ENCODE results near the gene MX1. TPM values are rescaled to one million over a fixed set of nuclear protein-coding genes. Genes with fewer than 3 reads are reported as not detected.
A peak's percentile ranks its signal among the peaks of the same experiment; 100 is the strongest.

MX1 gene
- total RNA-seq, 1 donor from 2014 or later, result 16.7 TPM

DNA sequence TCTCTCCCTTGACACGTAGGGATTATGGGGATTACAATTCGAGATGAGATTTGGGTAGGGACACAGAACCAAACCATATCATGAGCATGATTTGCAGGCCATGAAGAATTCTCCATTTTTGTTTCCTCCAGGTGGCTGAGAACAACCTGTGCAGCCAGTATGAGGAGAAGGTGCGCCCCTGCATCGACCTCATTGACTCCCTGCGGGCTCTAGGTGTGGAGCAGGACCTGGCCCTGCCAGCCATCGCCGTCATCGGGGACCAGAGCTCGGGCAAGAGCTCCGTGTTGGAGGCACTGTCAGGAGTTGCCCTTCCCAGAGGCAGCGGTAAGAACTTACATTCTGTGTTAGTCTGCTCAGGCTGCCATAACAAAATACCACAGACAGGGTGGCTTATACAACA, 9.7 kb downstream of the MX1 start:
- H3K4me3 ChIP-seq, result no peak overlapping the region
- H3K36me3 ChIP-seq, result peaks cover 0 to 66% of the 10 kb centered on the region in 2 donors
- H3K27ac ChIP-seq, result no peak overlapping the region
- no peaks in the 10 kb centered on the region for H3K9me3 ChIP-seq
- TF ChIP-seq POLR2A (IDR thresholded peaks at IDR 0.05) (no peak), POLR2AphosphoS5 (IDR thresholded peaks at IDR 0.05; ENCODE audit: insufficient read depth in 1 of 2, low read depth in 1 of 2) (no peak)
- TF ChIP-seq, protein P1, sequence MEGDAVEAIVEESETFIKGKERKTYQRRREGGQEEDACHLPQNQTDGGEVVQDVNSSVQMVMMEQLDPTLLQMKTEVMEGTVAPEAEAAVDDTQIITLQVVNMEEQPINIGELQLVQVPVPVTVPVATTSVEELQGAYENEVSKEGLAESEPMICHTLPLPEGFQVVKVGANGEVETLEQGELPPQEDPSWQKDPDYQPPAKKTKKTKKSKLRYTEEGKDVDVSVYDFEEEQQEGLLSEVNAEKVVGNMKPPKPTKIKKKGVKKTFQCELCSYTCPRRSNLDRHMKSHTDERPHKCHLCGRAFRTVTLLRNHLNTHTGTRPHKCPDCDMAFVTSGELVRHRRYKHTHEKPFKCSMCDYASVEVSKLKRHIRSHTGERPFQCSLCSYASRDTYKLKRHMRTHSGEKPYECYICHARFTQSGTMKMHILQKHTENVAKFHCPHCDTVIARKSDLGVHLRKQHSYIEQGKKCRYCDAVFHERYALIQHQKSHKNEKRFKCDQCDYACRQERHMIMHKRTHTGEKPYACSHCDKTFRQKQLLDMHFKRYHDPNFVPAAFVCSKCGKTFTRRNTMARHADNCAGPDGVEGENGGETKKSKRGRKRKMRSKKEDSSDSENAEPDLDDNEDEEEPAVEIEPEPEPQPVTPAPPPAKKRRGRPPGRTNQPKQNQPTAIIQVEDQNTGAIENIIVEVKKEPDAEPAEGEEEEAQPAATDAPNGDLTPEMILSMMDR (IDR thresholded peaks at IDR 0.05), result no peak
- no peaks in the 10 kb centered on the region for H3K27me3 ChIP-seq
- intact Hi-C loops (cut with DNase I), result no loop called here
- no peaks in the 10 kb centered on the region for H3K4me1 ChIP-seq
- DNase-seq (ENCODE audit: extremely low spot score in 2 of 2), result peak; percentile 29 to 74

DNA sequence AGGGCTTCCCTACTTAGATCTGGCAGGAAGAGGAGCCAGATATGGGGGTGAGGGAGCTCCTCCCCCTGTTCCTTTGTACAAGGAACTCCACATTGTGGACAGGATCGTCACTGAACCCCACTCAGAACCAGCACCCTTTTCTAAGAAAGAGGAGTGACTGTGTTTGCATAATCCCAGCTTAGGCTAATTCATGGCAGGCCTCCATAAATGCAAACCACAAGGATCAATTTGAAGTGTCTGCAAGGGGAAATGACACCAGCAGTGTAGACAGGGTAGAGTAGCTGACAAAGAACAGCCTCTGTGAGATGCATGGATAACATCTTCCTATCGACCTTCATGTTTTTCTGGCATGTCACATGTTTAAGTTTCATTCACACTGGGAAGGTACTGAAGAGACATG, 11.7 kb downstream of the MX1 start:
- no peak for TF ChIP-seq POLR2A (IDR thresholded peaks at IDR 0.05)
- TF ChIP-seq, protein P1 (IDR thresholded peaks at IDR 0.05), result no peak
- no peak for TF ChIP-seq POLR2AphosphoS5 (IDR thresholded peaks at IDR 0.05; ENCODE audit: insufficient read depth in 1 of 2, low read depth in 1 of 2)
- no peaks in the 10 kb centered on the region for H3K4me1 ChIP-seq
- no peak overlapping the region for H3K27ac ChIP-seq
- no peaks in the 10 kb centered on the region for H3K27me3 ChIP-seq
- intact Hi-C loops (cut with DNase I), result no loop called here
- DNase-seq (ENCODE audit: extremely low spot score in 2 of 2), result peak; percentile 16 to 37
- no peaks in the 10 kb centered on the region for H3K9me3 ChIP-seq
- H3K4me3 ChIP-seq, result no peak overlapping the region
- peaks cover 0 to 69% of the 10 kb centered on the region in 2 donors for H3K36me3 ChIP-seq

DNA sequence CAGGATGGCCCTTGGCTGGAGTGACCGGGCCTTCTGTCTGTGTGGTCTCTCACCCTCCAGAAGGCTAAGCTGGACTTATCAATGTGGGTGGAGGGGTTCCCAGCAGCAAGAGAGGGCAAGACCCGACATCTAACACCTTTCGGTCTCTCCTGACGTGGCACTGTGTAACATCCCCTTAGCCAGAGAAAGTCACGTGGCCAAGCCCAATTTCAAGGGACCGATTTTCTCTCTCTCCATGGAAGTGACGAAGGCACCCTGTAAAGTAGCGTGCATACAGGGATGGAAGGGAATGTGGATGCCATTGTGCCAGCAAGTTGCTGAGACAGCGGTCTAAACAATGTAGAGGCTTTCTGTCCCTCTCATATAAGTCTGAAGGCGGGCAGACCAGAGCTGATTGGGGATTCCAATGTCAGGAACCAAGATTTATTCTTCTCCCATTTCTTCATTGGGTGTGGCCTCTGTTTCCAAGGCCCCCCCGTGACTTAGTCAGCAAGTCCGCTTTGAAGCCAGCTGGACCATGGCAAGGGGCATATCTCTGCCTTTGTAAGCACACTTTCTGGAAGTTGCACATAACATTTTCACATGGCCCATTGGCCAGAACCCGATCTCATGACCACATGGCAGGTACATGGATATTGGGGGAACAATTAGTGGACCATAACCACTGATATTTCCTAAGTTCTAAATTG, 12.5 kb downstream of the MX1 start:
- TF ChIP-seq POLR2AphosphoS5 (IDR thresholded peaks at IDR 0.05; ENCODE audit: insufficient read depth in 1 of 2, low read depth in 1 of 2), result no peak
- no peak for TF ChIP-seq POLR2A (IDR thresholded peaks at IDR 0.05)
- TF ChIP-seq, protein P1 (IDR thresholded peaks at IDR 0.05), result no peak
- DNase-seq (ENCODE audit: extremely low spot score in 2 of 2), result peak; percentile 34 to 70
- no peaks in the 10 kb centered on the region for H3K27me3 ChIP-seq
- intact Hi-C loops (cut with DNase I), result no loop called here
- H3K9me3 ChIP-seq, result no peaks in the 10 kb centered on the region
- no peak overlapping the region for H3K27ac ChIP-seq
- H3K4me3 ChIP-seq, result no peak overlapping the region
- peaks cover 0 to 69% of the 10 kb centered on the region in 2 donors for H3K36me3 ChIP-seq
- H3K4me1 ChIP-seq, result no peaks in the 10 kb centered on the region

DNA sequence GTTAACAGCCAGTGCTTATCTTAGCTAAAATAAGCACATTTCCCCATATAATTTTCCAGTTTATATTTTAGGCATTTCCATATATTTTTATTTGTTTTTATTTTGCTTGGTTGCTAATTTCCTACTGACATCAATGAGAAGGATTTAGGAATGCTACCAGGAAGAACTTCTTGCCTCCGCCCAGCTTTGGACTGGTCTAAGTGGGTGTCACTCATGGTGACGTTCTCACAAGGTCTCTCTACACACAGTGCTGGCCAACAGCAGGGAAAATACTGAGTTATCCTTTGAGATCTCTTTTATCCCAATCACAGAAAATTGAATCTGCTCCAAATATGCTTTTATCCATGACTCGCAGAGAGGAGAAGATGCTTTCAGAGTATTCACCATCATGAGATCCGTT, 13.2 kb downstream of the MX1 start:
- TF ChIP-seq, protein P1 (IDR thresholded peaks at IDR 0.05), result no peak
- TF ChIP-seq POLR2AphosphoS5 (IDR thresholded peaks at IDR 0.05; ENCODE audit: insufficient read depth in 1 of 2, low read depth in 1 of 2) (no peak), POLR2A (IDR thresholded peaks at IDR 0.05) (no peak)
- intact Hi-C loops (cut with DNase I), result no loop called here
- Histone ChIP-seq H3K27ac (no peak overlapping the region), H3K9me3 (no peaks in the 10 kb centered on the region), H3K4me1 (no peaks in the 10 kb centered on the region), H3K36me3 (peaks cover 0 to 70% of the 10 kb centered on the region in 2 donors), H3K4me3 (no peak overlapping the region), H3K27me3 (no peaks in the 10 kb centered on the region)
- DNase-seq (ENCODE audit: extremely low spot score in 2 of 2), result peak in 1 of 2 donors; percentile 34

DNA sequence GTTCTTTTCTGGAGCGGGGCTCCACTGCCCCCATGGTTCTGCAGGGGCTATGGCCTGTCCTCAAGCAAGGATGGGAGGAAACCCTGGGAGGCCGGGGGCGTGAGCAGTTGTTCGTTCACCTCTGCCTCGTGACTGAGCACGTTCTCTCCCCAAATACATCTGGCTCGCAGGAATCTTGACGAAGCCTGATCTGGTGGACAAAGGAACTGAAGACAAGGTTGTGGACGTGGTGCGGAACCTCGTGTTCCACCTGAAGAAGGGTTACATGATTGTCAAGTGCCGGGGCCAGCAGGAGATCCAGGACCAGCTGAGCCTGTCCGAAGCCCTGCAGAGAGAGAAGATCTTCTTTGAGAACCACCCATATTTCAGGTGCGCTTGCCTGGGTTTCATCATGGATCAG, 15.5 kb downstream of the MX1 start:
- Histone ChIP-seq H3K4me1 (no peaks in the 10 kb centered on the region), H3K27ac (no peak overlapping the region), H3K36me3 (peaks cover 0 to 74% of the 10 kb centered on the region in 2 donors), H3K9me3 (no peaks in the 10 kb centered on the region), H3K4me3 (no peak overlapping the region), H3K27me3 (no peaks in the 10 kb centered on the region)
- TF ChIP-seq, protein P1 (IDR thresholded peaks at IDR 0.05), result no peak
- TF ChIP-seq POLR2A (IDR thresholded peaks at IDR 0.05) (no peak), POLR2AphosphoS5 (IDR thresholded peaks at IDR 0.05; ENCODE audit: insufficient read depth in 1 of 2, low read depth in 1 of 2) (no peak)
- intact Hi-C loops (cut with DNase I), result no loop called here
- no peak for DNase-seq (ENCODE audit: extremely low spot score in 2 of 2)
